AG04450 (cell line): ENCODE results near the gene SLC22A23. TPM values are rescaled to one million over a fixed set of nuclear protein-coding genes. Genes with fewer than 3 reads are reported as not detected.
"Not testable (repeated sequence)": the region's sequence is repeated elsewhere in the genome, so short reads cannot be mapped to it uniquely, and the experiment has no call there.

ENCODE experiments used
- CTCF ChIA-PET: fragments of 300-600, 350-600 bp; formaldehyde crosslinking; extraction: SDS; loops from one replicate; lab custom pipeline; 2022; ENCODE audit warnings: antibody characterized with exemption, inconsistent platforms; lab: Charles Lee
- POLR2A ChIA-PET: fragments of 350-600 bp; formaldehyde crosslinking; extraction: SDS; loops from one replicate; lab custom pipeline; 2021; ENCODE audit warnings: antibody characterized with exemption, inconsistent platforms; lab: Yijun Ruan, JAX
- DNase-seq: peaks from one replicate; pipeline ENCODE4 v3.0.0-alpha.2; 2011; ENCODE audit warnings: low read depth, low spot score
- H3K27ac ChIP-seq: one replicate; pipeline ENCODE4 v1.5.1; 2012; ENCODE audit warnings: low read depth, low read length, control low read depth
- H3K27me3 ChIP-seq: one replicate; pipeline ENCODE4 v1.6.0; 2012; ENCODE audit warnings: low read length; ENCODE audit not compliant: control insufficient read depth, insufficient read depth
- H3K4me3 ChIP-seq: 2 replicates; pipeline ENCODE4 v1.5.1; 2011; ENCODE audit warnings: mild to moderate bottlenecking, low read depth, low read length, control low read depth
- H3K9me3 ChIP-seq: 2 replicates; pipeline ENCODE4 v1.5.1; 2012; ENCODE audit warnings: low read length; ENCODE audit not compliant: control insufficient read depth, insufficient read depth
- CTCF ChIP-seq: IDR thresholded peaks from 2 replicates; pipeline ENCODE4 v1.5.1; 2011; ENCODE audit warnings: low read depth, low read length, control low read depth, inconsistent platforms
- polyA plus RNA-seq: library from polyadenylated mRNA; depleted of rRNA; stranded (reverse); fragments of >200 nt; gene quantifications from 2 replicates; pipeline ENCODE4 v1.2.3, GENCODE V29; 2011

SLC22A23 gene
- polyA plus RNA-seq, 1 experiment: not detected

DNA sequence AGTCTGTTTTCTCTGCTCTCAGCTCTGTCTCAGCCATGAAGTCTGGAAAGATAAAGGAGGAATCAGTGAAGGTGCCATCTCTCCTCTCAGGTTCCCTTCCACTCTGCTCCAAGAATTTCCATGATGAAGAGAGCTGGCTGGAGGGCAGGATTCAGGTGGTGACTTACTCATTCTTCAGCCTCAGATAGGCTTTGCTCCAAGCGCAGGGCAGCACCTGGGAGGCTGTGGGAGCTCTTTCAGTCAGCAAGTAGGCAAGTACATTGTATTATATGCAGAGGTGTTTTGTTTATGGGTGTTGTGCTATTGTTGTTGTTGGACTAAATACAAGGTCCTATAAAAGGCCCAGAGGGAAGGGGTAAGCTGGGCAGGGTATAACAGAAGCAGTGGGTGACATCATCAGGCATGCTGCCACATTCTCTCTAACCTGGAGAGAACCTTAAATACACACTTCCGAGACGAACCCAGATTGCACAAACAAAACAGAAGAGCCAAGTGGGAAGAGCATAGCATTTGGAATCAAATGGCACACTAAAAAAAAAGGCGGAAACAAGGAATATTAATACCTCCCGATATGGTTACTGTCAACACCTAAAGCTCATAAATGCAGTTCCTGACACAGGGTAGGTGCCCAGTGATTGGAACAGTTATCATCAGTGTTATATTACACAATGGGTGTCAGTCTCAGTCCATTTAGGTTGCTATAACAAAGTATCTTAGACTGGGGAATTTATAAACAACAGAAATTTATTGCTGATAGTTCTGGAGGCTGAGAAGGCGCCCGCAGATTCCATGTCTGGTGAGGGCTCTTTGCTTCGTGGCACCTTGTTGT is 212.6 kb downstream of the SLC22A23 start:
- POLR2A ChIA-PET: no interaction called here
- CTCF ChIA-PET: interaction anchor here (0.7 kb wide), 1 partner anchor 81 kb away, joined by 3 read pairs; no protein-coding TSS in a partner anchor

DNA sequence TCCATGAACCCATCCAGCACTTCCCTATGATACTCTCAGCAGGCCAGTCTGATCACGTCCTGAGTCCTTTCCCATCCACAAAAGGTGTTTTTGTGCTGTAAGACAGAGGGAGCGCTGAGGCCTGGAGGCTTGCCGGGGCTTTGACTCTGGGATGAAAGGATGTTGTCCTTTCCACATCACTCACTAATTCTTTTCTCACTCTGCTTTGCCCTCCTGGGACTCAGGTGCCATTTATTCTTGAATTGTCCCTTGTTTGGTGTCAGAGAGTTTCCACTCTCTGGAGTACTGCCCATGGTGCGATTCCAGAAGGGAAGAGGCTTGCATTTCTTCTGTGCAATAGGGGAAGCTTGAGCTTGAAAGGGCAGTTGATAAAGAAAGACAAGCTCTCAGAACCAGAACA is 214.1 kb downstream of the SLC22A23 start:
- H3K9me3 ChIP-seq: peaks cover 4% of the 10 kb centered on the region; the same call in 1 of the 2 replicates
- H3K4me3 ChIP-seq: no peak overlapping the region
- H3K27ac ChIP-seq: no peak overlapping the region
- no peak for DNase-seq
- TF ChIP-seq CTCF: no peak
- peaks cover 13% of the 10 kb centered on the region for H3K27me3 ChIP-seq
- ChIA-PET CTCF (no interaction called here), POLR2A (no interaction called here)

More for the DNA sequence above, 212.6 kb downstream of the SLC22A23 start:
- Histone ChIP-seq H3K27ac (no peak overlapping the region), H3K4me3 (no peak overlapping the region), H3K9me3 (peaks cover 4% of the 10 kb centered on the region; the same call in 1 of the 2 replicates), H3K27me3 (peaks cover 9% of the 10 kb centered on the region)
- TF ChIP-seq CTCF: no peak
- no peak for DNase-seq

DNA sequence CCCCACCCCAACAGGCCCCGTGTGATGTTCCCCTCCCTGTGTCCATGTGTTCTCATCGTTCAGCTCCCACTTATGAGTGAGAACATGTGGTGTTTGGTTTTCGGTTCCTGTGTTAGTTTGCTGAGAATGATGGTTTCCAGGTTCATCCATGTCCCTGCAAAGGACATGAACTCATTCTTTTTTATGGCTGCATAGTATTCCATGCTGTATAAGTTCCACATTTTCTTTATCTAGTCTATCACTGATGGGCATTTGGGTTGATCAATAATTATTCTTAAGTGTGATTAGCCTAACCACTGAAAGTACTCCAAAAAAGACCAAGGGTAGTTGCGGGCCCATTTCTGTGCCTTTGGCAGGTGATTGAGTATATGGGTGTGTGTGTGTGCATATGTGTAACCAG is 215.1 kb downstream of the SLC22A23 start:
- CTCF ChIA-PET: interaction anchor here (2.4 kb wide), 1 partner anchor 10 kb away, joined by 7 read pairs; no protein-coding TSS in a partner anchor
- POLR2A ChIA-PET, H3K9me3 ChIP-seq, H3K4me3 ChIP-seq, H3K27ac ChIP-seq, DNase-seq: not testable (repeated sequence)
- peaks cover 16% of the 10 kb centered on the region for H3K27me3 ChIP-seq

DNA sequence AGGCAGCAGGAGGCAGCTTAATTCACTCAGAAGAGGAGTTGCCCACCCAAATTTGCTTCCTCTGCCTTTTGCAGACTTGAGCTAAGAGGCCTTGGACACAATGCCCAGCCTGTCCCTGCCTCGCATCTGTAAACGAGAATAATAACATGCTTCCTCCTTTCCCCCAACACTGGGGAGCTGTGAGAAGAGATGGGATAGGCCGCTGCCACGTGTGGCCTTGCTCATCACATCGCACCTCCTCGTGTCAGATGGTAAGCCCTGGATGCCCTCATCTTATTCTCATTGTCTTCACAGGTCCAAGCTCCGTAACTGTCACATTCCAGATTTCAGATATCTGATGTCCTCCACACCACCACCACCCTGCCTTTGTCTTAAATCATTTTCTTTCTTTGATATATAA is 216.3 kb downstream of the SLC22A23 start:
- CTCF ChIA-PET: interaction anchor here (2.4 kb wide), 1 partner anchor 11 kb away, joined by 7 read pairs; no protein-coding TSS in a partner anchor
- POLR2A ChIA-PET: interaction anchor here (0.6 kb wide), 1 partner anchor 78 kb away, joined by 4 read pairs; no protein-coding TSS in a partner anchor
- Histone ChIP-seq H3K27me3 (peaks cover 21% of the 10 kb centered on the region), H3K9me3 (peaks cover 4% of the 10 kb centered on the region; the same call in 1 of the 2 replicates), H3K27ac (no peak overlapping the region), H3K4me3 (no peak overlapping the region)
- no peak for TF ChIP-seq CTCF
- no peak for DNase-seq

DNA sequence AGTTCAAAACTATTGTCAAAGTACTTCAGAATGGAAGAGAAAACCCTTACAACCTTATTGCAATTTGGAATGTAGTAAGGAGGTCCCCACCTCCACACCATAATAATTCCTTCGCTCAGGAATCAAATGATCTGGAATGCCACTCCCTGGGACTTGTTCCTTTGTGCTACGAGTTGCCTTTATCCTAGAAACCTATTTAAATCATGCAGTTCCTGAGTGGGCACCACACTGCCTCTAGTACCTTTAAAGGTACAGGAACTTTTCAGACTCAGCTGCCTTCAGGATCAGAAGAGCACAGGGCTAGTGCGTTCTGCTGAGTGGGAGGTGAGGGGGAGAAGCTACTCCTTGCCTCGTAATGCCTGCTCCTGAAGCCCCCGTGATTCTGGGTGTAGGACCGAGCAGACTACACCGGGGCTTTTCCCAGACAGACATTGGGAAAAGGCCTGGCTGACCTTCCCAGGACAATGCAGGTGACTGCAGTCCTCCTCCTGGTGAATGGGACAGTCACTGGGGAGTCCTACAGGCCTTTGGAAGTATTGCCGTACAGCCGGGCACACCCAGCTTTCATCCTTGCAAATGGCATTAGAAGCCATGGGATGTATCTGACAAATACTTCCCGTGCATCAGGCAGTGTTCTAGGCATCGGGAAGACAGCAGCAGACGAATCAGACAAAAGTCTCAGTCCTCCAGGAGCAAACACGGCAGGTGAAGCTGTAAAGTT is 217.6 kb downstream of the SLC22A23 start:
- no peak for TF ChIP-seq CTCF
- H3K9me3 ChIP-seq: peaks cover 3% of the 10 kb centered on the region; the same call in 1 of the 2 replicates
- no peak for DNase-seq
- ChIA-PET POLR2A (no interaction called here), CTCF (interaction anchor here (2.4 kb wide), 1 partner anchor 12 kb away, joined by 7 read pairs; no protein-coding TSS in a partner anchor)
- no peak overlapping the region for H3K27ac ChIP-seq
- H3K4me3 ChIP-seq: no peak overlapping the region
- H3K27me3 ChIP-seq: peaks cover 32% of the 10 kb centered on the region
